Tibial nerve (tissue), 4 donors: ENCODE results near the gene KRT23.

Experiments used
- EP300 ChIP-seq, 2 donors: sonication (generic); formaldehyde crosslinking; IDR thresholded peaks; one replicate each; pipeline ENCODE4 v1.6.1; 2017; ENCODE audit warnings: antibody characterized with exemption in 2 of 2, mild to moderate bottlenecking in 1 of 2
- POLR2A ChIP-seq, 2 donors: fragments of 450-650 bp; IDR thresholded peaks; one replicate each; pipeline ENCODE4 v1.6.1; 2017; ENCODE audit warnings: antibody characterized with exemption in 2 of 2, mild to moderate bottlenecking in 2 of 2, moderate library complexity in 2 of 2
- TF ChIP-seq, protein P1 (sequence below), 5 experiments: fragments of 200-600 bp in 3 of 5; fragments of 450-650 bp in 2 of 5; sonication (generic) in 3 of 5; IDR thresholded peaks; one replicate each; pipeline ENCODE4 v1.5.1; 2016 to 2019; ENCODE audit warnings: antibody characterized with exemption in 5 of 5, mild to moderate bottlenecking in 3 of 5, moderate library complexity in 2 of 5

DNA sequence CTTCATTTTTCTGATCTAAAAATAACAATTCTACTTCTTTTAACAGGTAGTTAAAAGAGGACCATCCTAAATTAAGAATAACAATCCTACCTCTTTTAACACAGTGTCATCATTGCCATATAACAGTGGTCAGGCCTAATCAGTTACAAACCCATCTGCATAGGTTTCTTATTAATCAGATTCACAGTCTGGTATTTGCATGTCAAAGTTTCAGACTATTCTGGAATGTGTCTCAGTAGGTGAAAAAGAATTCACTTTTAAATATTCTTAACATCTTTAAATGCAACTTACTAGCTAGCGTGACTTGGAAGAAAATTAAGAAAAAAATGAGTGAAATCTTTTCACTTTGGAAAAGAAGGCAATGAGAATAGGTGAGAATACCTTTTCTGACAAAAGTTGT is 63.6 kb downstream of the KRT23 start:
- no peak for TF ChIP-seq POLR2A (IDR thresholded peaks at IDR 0.05)
- TF ChIP-seq, protein P1, sequence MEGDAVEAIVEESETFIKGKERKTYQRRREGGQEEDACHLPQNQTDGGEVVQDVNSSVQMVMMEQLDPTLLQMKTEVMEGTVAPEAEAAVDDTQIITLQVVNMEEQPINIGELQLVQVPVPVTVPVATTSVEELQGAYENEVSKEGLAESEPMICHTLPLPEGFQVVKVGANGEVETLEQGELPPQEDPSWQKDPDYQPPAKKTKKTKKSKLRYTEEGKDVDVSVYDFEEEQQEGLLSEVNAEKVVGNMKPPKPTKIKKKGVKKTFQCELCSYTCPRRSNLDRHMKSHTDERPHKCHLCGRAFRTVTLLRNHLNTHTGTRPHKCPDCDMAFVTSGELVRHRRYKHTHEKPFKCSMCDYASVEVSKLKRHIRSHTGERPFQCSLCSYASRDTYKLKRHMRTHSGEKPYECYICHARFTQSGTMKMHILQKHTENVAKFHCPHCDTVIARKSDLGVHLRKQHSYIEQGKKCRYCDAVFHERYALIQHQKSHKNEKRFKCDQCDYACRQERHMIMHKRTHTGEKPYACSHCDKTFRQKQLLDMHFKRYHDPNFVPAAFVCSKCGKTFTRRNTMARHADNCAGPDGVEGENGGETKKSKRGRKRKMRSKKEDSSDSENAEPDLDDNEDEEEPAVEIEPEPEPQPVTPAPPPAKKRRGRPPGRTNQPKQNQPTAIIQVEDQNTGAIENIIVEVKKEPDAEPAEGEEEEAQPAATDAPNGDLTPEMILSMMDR (IDR thresholded peaks at IDR 0.05) = no peak
- no peak for TF ChIP-seq EP300 (IDR thresholded peaks at IDR 0.05)
